GM23338 (cell line): ENCODE data around the gene MRLN. TPM values are rescaled to one million over a fixed set of nuclear protein-coding genes. Genes with fewer than 3 reads are reported as not detected.
A peak's percentile ranks its signal among the peaks of the same experiment; 100 is the strongest.

ENCODE experiments used
- ATAC-seq: fragments of 200-7000 bp; cut with Tn5 transposase; 3 replicates; pipeline ENCODE4 v1.9.1; 2020
- DNase-seq: peaks from one replicate; pipeline ENCODE4 v3.0.0-alpha.2; 2015; ENCODE audit warnings: low spot score
- H2AFZ ChIP-seq: fragments of 200-600 bp; sonication (generic); 2 replicates; pipeline ENCODE4 v1.8.0; 2016; ENCODE audit warnings: antibody characterized with exemption, mild to moderate bottlenecking, moderate library complexity
- H3F3A ChIP-seq: fragments of 200-600 bp; sonication (generic); replicated peaks from 2 replicates; pipeline ENCODE4 v1.8.0; 2017; ENCODE audit warnings: antibody characterized with exemption, mixed run types, low read depth
- H3K27ac ChIP-seq: fragments of 200-600 bp; sonication (generic); 2 replicates; pipeline ENCODE4 v1.6.1; 2016; ENCODE audit warnings: low read depth
- H3K27me3 ChIP-seq: fragments of 200-600 bp; sonication (generic); 2 replicates; pipeline ENCODE4 v1.8.0; 2016; ENCODE audit warnings: mild to moderate bottlenecking, mixed run types, moderate library complexity; ENCODE audit not compliant: insufficient read depth
- H3K36me3 ChIP-seq: fragments of 200-600 bp; sonication (generic); 2 replicates; pipeline ENCODE4 v1.8.0; 2016; ENCODE audit warnings: mild to moderate bottlenecking; ENCODE audit not compliant: insufficient read depth
- H3K4me1 ChIP-seq: fragments of 200-600 bp; sonication (generic); 2 replicates; pipeline ENCODE4 v1.8.0; 2016; ENCODE audit warnings: mild to moderate bottlenecking, moderate library complexity; ENCODE audit not compliant: insufficient read depth
- H3K4me2 ChIP-seq: fragments of 200-600 bp; sonication (generic); 2 replicates; pipeline ENCODE4 v1.7.1; 2017; ENCODE audit warnings: mixed run types
- H3K4me3 ChIP-seq: fragments of 200-600 bp; sonication (generic); 2 replicates; pipeline ENCODE4 v1.6.1; 2016; ENCODE audit warnings: mixed run types
- H3K79me2 ChIP-seq: fragments of 200-600 bp; sonication (generic); replicated peaks from 2 replicates; pipeline ENCODE4 v1.8.0; 2017; ENCODE audit warnings: mild to moderate bottlenecking; ENCODE audit not compliant: insufficient read depth
- H3K9me2 ChIP-seq: fragments of 200-600 bp; sonication (generic); 2 replicates; pipeline ENCODE4 v1.8.0; 2017; ENCODE audit not compliant: insufficient read depth
- H4K20me1 ChIP-seq: fragments of 200-600 bp; sonication (generic); replicated peaks from 2 replicates; pipeline ENCODE4 v1.8.0; 2017; ENCODE audit warnings: mild to moderate bottlenecking; ENCODE audit not compliant: insufficient read depth
- H3K27ac Mint-ChIP-seq: 2 replicates; pipeline ENCODE4 v1.8.0; 2020; ENCODE audit warnings: inconsistent platforms, mild to moderate bottlenecking, moderate library complexity, mixed read lengths
- H3K27me3 Mint-ChIP-seq: 3 replicates; pipeline ENCODE4 v1.8.0; 2022; ENCODE audit warnings: low read depth, mild to moderate bottlenecking, moderate library complexity, mixed read lengths, inconsistent platforms; ENCODE audit not compliant: insufficient read depth, poor library complexity
- H3K36me3 Mint-ChIP-seq: 3 replicates; pipeline ENCODE4 v1.8.0; 2021; ENCODE audit warnings: low read depth, mild to moderate bottlenecking, inconsistent platforms, moderate library complexity, mixed read lengths
- H3K4me1 Mint-ChIP-seq: 3 replicates; pipeline ENCODE4 v1.8.0; 2020; ENCODE audit warnings: mild to moderate bottlenecking, inconsistent platforms, mixed read lengths
- H3K4me3 Mint-ChIP-seq: 3 replicates; pipeline ENCODE4 v1.8.0; 2021; ENCODE audit warnings: moderate library complexity, mild to moderate bottlenecking, inconsistent platforms, mixed read lengths
- H3K9me3 Mint-ChIP-seq: 3 replicates; pipeline ENCODE4 v1.8.0; 2020; ENCODE audit warnings: moderate library complexity, mild to moderate bottlenecking, inconsistent platforms, mixed read lengths
- CREB1 ChIP-seq: fragments of 250-450 bp; sonication (Bioruptor Pico); IDR thresholded peaks from 2 replicates; pipeline ENCODE4 v1.5.0; 2020; ENCODE audit warnings: low read depth, mild to moderate bottlenecking, moderate library complexity
- CTCF ChIP-seq, 2 experiments: fragments of 200-600 bp in 1 of 2; sonication (generic) in 1 of 2; conservative IDR thresholded peaks; 2 replicates each; pipeline versions ENCODE4 v1.5.1 to v1.6.1; 2016 to 2017; ENCODE audit warnings: antibody characterized with exemption in 2 of 2, low read depth in 2 of 2, mild to moderate bottlenecking in 2 of 2, moderate library complexity in 1 of 2
- EZH2 ChIP-seq: fragments of 200-600 bp; sonication (generic); IDR thresholded peaks from one replicate; pipeline ENCODE4 v1.8.0; 2017; ENCODE audit warnings: antibody characterized with exemption, mild to moderate bottlenecking, low read depth; ENCODE audit not compliant: unreplicated experiment
- EZH2phosphoT487 ChIP-seq: fragments of 200-600 bp; sonication (generic); IDR thresholded peaks from one replicate; pipeline ENCODE4 v1.8.1; 2018; ENCODE audit warnings: antibody characterized with exemption; ENCODE audit not compliant: unreplicated experiment
- JUNB ChIP-seq: IDR thresholded peaks from one replicate; pipeline ENCODE4 v1.6.1; 2016; ENCODE audit warnings: antibody characterized with exemption; ENCODE audit not compliant: unreplicated experiment
- NANOG ChIP-seq: IDR thresholded peaks from 2 replicates; pipeline ENCODE4 v1.6.1; 2016; ENCODE audit warnings: antibody characterized with exemption, borderline replicate concordance
- POLR2AphosphoS5 ChIP-seq: IDR thresholded peaks from 2 replicates; pipeline ENCODE4 v1.6.1; 2016; ENCODE audit warnings: antibody characterized with exemption, low read depth
- REST ChIP-seq: IDR thresholded peaks from one replicate; pipeline ENCODE4 v1.6.1; 2018; ENCODE audit warnings: antibody characterized with exemption; ENCODE audit not compliant: unreplicated experiment
- STAT1 ChIP-seq: IDR thresholded peaks from one replicate; pipeline ENCODE4 v1.6.1; 2016; ENCODE audit warnings: antibody characterized with exemption; ENCODE audit not compliant: unreplicated experiment
- ZNF114 ChIP-seq: fragments of 250-450 bp; sonication (Bioruptor Pico); IDR thresholded peaks from 2 replicates; pipeline ENCODE4 v1.5.0; 2020; ENCODE audit warnings: mild to moderate bottlenecking, moderate library complexity
- ZNF331 ChIP-seq: fragments of 250-450 bp; sonication (Bioruptor Pico); IDR thresholded peaks from 2 replicates; pipeline ENCODE4 v1.5.0; 2020; ENCODE audit warnings: low read depth, mild to moderate bottlenecking, moderate library complexity
- polyA plus RNA-seq: library from polyadenylated mRNA; unstranded; fragments of >200 nt; fragmentation: Nextera tagmentation; extraction: Ambion mirVana; gene quantifications from 2 replicates; pipeline ENCODE4 v1.2.1, GENCODE V29; 2016
- total RNA-seq: library from RNA; depleted of rRNA; stranded (reverse); fragments of >200 nt; shearing (Covaris generic); gene quantifications from 2 replicates; pipeline ENCODE4 v1.2.3, GENCODE V29; 2014
- TF ChIP-seq, protein P1 (sequence below): fragments of 250-450 bp; sonication (Bioruptor Pico); IDR thresholded peaks from 2 replicates; pipeline ENCODE4 v1.5.0; 2020; ENCODE audit warnings: mild to moderate bottlenecking, moderate library complexity

MRLN gene
- total and polyA plus RNA-seq, 2 experiments from 2014 or later: not detected

GRCh38 chr10:59706851-59707797 lies 46.1 kb downstream of the MRLN start:
- no peaks in the 10 kb centered on the region for H3K9me2 ChIP-seq
- Mint-ChIP-seq H3K4me3 (peak overlapping the region; percentile 86; the same call in 2 of the 3 replicates), H3K27ac (no peak overlapping the region), H3K36me3 (peaks cover 14% of the 10 kb centered on the region; the same call in 2 of the 3 replicates), H3K4me1 (peaks cover 41% of the 10 kb centered on the region), H3K9me3 (no peaks in the 10 kb centered on the region), H3K27me3 (peaks cover 11% of the 10 kb centered on the region)
- peaks cover 35% of the 10 kb centered on the region for H3K27me3 ChIP-seq
- TF ChIP-seq JUNB: no peak
- TF ChIP-seq NANOG: no peak
- no peak for TF ChIP-seq EZH2phosphoT487
- no peak for TF ChIP-seq REST
- no peak for TF ChIP-seq STAT1
- TF ChIP-seq ZNF331 (CRISPR knock-in tag): no peak
- TF ChIP-seq, protein P1, sequence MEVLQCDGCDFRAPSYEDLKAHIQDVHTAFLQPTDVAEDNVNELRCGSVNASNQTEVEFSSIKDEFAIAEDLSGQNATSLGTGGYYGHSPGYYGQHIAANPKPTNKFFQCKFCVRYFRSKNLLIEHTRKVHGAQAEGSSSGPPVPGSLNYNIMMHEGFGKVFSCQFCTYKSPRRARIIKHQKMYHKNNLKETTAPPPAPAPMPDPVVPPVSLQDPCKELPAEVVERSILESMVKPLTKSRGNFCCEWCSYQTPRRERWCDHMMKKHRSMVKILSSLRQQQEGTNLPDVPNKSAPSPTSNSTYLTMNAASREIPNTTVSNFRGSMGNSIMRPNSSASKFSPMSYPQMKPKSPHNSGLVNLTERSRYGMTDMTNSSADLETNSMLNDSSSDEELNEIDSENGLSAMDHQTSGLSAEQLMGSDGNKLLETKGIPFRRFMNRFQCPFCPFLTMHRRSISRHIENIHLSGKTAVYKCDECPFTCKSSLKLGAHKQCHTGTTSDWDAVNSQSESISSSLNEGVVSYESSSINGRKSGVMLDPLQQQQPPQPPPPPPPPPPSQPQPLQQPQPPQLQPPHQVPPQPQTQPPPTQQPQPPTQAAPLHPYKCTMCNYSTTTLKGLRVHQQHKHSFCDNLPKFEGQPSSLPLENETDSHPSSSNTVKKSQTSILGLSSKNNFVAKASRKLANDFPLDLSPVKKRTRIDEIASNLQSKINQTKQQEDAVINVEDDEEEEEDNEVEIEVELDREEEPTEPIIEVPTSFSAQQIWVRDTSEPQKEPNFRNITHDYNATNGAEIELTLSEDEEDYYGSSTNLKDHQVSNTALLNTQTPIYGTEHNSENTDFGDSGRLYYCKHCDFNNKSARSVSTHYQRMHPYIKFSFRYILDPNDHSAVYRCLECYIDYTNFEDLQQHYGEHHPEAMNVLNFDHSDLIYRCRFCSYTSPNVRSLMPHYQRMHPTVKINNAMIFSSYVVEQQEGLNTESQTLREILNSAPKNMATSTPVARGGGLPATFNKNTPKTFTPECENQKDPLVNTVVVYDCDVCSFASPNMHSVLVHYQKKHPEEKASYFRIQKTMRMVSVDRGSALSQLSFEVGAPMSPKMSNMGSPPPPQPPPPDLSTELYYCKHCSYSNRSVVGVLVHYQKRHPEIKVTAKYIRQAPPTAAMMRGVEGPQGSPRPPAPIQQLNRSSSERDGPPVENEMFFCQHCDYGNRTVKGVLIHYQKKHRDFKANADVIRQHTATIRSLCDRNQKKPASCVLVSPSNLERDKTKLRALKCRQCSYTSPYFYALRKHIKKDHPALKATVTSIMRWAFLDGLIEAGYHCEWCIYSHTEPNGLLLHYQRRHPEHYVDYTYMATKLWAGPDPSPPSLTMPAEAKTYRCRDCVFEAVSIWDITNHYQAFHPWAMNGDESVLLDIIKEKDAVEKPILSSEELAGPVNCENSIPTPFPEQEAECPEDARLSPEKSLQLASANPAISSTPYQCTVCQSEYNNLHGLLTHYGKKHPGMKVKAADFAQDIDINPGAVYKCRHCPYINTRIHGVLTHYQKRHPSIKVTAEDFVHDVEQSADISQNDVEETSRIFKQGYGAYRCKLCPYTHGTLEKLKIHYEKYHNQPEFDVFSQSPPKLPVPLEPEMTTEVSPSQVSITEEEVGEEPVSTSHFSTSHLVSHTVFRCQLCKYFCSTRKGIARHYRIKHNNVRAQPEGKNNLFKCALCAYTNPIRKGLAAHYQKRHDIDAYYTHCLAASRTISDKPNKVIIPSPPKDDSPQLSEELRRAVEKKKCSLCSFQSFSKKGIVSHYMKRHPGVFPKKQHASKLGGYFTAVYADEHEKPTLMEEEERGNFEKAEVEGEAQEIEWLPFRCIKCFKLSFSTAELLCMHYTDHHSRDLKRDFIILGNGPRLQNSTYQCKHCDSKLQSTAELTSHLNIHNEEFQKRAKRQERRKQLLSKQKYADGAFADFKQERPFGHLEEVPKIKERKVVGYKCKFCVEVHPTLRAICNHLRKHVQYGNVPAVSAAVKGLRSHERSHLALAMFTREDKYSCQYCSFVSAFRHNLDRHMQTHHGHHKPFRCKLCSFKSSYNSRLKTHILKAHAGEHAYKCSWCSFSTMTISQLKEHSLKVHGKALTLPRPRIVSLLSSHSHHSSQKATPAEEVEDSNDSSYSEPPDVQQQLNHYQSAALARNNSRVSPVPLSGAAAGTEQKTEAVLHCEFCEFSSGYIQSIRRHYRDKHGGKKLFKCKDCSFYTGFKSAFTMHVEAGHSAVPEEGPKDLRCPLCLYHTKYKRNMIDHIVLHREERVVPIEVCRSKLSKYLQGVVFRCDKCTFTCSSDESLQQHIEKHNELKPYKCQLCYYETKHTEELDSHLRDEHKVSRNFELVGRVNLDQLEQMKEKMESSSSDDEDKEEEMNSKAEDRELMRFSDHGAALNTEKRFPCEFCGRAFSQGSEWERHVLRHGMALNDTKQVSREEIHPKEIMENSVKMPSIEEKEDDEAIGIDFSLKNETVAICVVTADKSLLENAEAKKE (CRISPR knock-in tag): no peak
- no peak for TF ChIP-seq POLR2AphosphoS5
- no peak for TF ChIP-seq CTCF (conservative IDR thresholded peaks at IDR 0.05; ENCODE audit: low read depth in 2 of 2)
- TF ChIP-seq ZNF114: no peak
- no peak for TF ChIP-seq EZH2
- TF ChIP-seq CREB1: no peak
- no peak for ATAC-seq
- H2AFZ ChIP-seq: no peak overlapping the region
- H3K27ac ChIP-seq: no peak overlapping the region
- H3K4me3 ChIP-seq: no peak overlapping the region
- H3K4me1 ChIP-seq: peaks cover 16% of the 10 kb centered on the region
- no peak overlapping the region for H3K4me2 ChIP-seq
- H3K36me3 ChIP-seq: no peaks in the 10 kb centered on the region
- H3K79me2 ChIP-seq: peaks cover 14% of the 10 kb centered on the region; the same call in 1 of the 2 replicates
- 0 out of 2 replicates have a peak, but pooled peaks cover 3% of the 10 kb centered on the region for H3F3A ChIP-seq
- no peak for DNase-seq
- H4K20me1 ChIP-seq: no peaks in the 10 kb centered on the region
